Vagina (tissue), 2 donors: Measurements from ENCODE around the gene MS4A15.

Experiments used
- POLR2A ChIP-seq, 2 donors: fragments of 450-650 bp; IDR thresholded peaks; one replicate each; pipeline ENCODE4 v1.6.1; 2017; ENCODE audit warnings: antibody characterized with exemption in 2 of 2, mild to moderate bottlenecking in 2 of 2, moderate library complexity in 2 of 2
- TF ChIP-seq, protein P1 (sequence below), 3 experiments: fragments of 450-650 bp in 2 of 3; fragments of 200-600 bp in 1 of 3; sonication (generic) in 1 of 3; IDR thresholded peaks; one replicate each; pipeline ENCODE4 v1.5.1; 2017 to 2019; ENCODE audit warnings: antibody characterized with exemption in 3 of 3, mild to moderate bottlenecking in 2 of 3, moderate library complexity in 2 of 3

DNA sequence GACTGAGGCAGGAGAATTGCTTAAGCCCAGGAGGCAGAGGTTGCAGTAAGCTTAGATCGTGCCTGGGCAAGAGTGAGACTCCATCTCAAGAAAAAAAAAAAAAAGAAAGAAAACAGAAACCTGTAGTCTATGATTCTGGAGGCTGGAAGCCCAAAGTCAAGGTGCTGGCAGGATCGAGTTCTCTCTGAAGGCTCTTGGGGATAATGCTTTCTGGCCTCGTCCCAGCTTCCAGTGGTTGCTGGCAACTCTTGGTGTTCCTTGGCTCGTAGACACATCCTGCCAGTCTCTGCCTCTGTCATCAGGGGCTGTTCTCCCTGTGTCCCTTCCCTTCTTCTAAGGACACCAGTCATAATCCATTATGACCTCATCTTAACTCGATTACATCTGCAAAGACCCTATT is 68.5 kb downstream of the MS4A15 start:
- TF ChIP-seq, protein P1, sequence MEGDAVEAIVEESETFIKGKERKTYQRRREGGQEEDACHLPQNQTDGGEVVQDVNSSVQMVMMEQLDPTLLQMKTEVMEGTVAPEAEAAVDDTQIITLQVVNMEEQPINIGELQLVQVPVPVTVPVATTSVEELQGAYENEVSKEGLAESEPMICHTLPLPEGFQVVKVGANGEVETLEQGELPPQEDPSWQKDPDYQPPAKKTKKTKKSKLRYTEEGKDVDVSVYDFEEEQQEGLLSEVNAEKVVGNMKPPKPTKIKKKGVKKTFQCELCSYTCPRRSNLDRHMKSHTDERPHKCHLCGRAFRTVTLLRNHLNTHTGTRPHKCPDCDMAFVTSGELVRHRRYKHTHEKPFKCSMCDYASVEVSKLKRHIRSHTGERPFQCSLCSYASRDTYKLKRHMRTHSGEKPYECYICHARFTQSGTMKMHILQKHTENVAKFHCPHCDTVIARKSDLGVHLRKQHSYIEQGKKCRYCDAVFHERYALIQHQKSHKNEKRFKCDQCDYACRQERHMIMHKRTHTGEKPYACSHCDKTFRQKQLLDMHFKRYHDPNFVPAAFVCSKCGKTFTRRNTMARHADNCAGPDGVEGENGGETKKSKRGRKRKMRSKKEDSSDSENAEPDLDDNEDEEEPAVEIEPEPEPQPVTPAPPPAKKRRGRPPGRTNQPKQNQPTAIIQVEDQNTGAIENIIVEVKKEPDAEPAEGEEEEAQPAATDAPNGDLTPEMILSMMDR (IDR thresholded peaks at IDR 0.05) = no peak
- TF ChIP-seq POLR2A (IDR thresholded peaks at IDR 0.05) = no peak
